ENCODE data around the gene TNPO1.

TNPO1 gene

DNA sequence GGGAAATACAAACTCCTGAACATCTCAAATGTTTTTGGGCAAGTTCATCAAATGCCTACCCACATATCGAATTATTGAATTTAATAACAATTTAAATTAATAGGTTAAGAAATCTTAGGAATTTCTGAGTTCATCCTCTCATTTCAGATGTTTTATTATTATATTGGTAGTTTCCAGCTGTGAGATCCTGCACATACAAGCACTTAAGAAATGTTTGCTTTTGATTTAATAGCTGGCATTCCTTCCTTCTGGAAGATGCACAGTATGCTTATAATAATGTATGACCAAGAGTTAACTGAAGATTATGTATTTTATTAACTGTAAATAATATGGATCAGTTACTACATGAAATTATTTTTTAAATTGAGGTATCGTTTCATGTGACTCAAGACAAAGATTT is 13.9 kb downstream of the TNPO1 start:
- no peak for DNase-seq (ENCODE audit: low spot score)
- TF ChIP-seq, protein P1, sequence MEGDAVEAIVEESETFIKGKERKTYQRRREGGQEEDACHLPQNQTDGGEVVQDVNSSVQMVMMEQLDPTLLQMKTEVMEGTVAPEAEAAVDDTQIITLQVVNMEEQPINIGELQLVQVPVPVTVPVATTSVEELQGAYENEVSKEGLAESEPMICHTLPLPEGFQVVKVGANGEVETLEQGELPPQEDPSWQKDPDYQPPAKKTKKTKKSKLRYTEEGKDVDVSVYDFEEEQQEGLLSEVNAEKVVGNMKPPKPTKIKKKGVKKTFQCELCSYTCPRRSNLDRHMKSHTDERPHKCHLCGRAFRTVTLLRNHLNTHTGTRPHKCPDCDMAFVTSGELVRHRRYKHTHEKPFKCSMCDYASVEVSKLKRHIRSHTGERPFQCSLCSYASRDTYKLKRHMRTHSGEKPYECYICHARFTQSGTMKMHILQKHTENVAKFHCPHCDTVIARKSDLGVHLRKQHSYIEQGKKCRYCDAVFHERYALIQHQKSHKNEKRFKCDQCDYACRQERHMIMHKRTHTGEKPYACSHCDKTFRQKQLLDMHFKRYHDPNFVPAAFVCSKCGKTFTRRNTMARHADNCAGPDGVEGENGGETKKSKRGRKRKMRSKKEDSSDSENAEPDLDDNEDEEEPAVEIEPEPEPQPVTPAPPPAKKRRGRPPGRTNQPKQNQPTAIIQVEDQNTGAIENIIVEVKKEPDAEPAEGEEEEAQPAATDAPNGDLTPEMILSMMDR (IDR thresholded peaks at IDR 0.05; ENCODE audit: extremely low read depth, insufficient read depth, missing control alignments): no peak
- in situ Hi-C loops (cut with MboI; ENCODE audit: low pct_unique_long_range_greater_than_20kb, low sequenced_read_pairs, unreplicated experiment): no loop called here

DNA sequence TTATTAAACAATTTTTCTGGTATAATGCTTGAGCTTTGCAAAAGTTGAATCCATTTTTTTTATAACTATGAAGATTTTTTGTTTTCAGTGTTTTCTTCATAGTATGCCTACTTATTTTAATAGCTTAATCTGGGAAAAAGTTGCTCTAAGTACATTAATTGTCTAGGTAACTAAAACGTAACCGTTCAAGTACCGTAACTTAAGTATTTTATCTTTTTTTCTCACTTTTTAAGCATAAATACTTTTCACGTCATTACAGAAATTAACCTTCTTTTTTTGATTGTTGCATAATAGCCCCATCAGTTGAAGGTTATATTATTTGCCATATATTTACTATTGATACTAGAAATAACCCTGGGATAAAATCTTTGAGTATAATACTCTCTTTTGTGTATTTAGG is 15.2 kb downstream of the TNPO1 start:
- in situ Hi-C loops (cut with MboI; ENCODE audit: low pct_unique_long_range_greater_than_20kb, low sequenced_read_pairs, unreplicated experiment): no loop called here
- TF ChIP-seq, protein P1 (IDR thresholded peaks at IDR 0.05; ENCODE audit: extremely low read depth, insufficient read depth, missing control alignments): no peak
- no peak for DNase-seq (ENCODE audit: low spot score)

DNA sequence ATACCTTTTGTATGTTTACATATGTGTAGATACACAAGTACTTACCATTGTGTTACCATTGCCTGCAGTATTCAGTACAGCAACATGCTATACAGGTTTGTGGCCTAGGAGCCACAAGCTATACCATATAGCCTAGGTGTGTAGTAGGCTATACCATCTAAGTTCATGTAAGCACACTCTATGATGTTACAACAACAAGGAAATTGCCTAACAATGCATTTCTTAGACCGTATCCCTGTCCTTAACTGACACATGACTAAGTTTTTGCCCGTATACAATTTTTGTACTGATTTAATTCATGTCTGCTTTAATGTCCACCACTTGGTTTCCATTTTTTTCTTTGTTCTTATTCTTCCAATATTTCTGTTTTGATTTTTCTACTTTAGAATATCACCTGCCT is 18.5 kb downstream of the TNPO1 start:
- TF ChIP-seq, protein P1 (IDR thresholded peaks at IDR 0.05; ENCODE audit: extremely low read depth, insufficient read depth, missing control alignments): no peak
- no peak for DNase-seq (ENCODE audit: low spot score)
- in situ Hi-C loops (cut with MboI; ENCODE audit: low pct_unique_long_range_greater_than_20kb, low sequenced_read_pairs, unreplicated experiment): no loop called here

DNA sequence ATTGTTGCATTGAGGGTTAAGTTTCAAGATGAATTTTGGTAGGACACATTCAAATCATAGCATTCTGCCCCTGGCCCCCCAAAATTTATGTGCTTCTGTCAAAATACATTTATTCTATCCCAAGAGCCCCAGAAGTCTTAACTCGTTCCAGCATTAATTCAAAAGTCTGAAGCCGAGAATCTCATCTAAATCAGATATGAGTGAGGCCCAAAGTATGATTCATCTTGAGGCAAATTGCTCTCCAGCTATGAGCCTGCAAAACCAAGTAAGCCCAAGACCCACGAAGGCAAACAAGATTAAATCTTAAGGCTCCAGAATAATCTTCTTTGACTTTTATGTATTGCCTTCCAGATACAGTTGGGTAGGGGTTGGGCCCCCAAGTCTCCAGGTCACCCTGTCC is 19.2 kb downstream of the TNPO1 start:
- in situ Hi-C loops (cut with MboI; ENCODE audit: low pct_unique_long_range_greater_than_20kb, low sequenced_read_pairs, unreplicated experiment): no loop called here
- TF ChIP-seq, protein P1 (IDR thresholded peaks at IDR 0.05; ENCODE audit: extremely low read depth, insufficient read depth, missing control alignments): no peak
- DNase-seq (ENCODE audit: low spot score): no peak

DNA sequence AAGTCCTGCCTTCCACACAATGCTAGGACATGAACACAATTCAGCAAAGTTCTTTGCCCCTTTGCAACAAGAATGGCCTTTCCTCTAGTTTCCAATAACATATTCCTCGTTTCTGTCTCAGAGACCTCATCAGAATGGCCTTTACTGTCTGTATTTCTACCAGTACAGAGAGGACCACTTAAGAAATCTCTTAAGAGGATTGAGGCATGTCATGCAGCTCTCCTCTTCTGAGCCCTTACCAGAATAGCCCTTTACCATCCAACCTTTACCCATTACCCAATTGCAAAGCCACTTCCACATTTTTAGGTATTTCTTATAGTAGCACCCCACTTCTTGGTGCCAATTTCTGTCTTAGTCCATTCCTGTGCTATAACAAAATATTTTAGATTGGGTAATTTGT is 20.3 kb downstream of the TNPO1 start:
- TF ChIP-seq, protein P1 (IDR thresholded peaks at IDR 0.05; ENCODE audit: extremely low read depth, insufficient read depth, missing control alignments): no peak
- in situ Hi-C loops (cut with MboI; ENCODE audit: low pct_unique_long_range_greater_than_20kb, low sequenced_read_pairs, unreplicated experiment): no loop called here
- no peak for DNase-seq (ENCODE audit: low spot score)

DNA sequence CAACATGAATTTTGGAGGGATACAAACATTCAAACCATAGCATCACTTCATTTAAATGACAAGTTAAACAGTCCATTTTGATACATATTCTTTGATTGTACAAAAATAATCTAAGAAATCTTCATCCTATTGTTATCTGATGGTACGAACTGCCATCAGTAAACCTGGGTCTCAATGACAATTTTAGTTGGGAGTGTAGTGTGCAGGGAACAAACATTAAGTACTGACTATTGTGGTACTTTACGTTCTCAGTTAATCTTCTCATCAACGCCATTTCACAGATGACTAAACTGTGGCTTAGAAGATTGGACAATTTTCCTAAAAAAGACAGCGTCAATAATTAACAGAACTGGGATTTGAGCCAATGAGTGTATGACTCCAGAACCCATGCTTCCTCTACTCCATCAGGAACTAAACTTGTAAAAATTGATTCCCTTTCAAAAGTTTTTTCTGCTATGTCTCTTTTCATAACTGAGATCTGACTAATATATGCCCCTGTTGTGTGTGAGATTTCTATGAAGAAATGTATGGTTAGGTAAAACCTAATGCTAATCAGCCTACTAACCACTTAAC is 21.1 kb downstream of the TNPO1 start:
- in situ Hi-C loops (cut with MboI; ENCODE audit: low pct_unique_long_range_greater_than_20kb, low sequenced_read_pairs, unreplicated experiment): no loop called here
- no peak for DNase-seq (ENCODE audit: low spot score)
- TF ChIP-seq, protein P1 (IDR thresholded peaks at IDR 0.05; ENCODE audit: extremely low read depth, insufficient read depth, missing control alignments): no peak

DNA sequence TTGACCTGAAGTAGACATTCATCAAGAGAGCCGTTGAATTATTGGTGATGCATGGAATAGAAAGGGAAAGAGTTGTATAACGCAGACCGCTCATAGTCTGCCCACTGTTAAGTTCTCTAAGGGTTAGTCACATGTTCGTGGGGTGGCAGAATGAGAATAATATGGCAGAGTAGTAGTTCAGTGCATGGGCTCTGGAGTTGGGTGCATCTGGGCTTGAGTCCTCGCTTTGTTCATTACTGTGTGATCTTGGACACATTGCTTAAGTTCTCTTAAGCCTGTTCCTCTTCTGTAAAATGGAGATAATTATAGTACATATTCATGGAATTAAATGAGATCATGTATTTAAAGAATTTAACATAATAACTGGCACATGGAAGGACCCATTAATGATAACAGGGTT is 23.6 kb downstream of the TNPO1 start:
- in situ Hi-C loops (cut with MboI; ENCODE audit: low pct_unique_long_range_greater_than_20kb, low sequenced_read_pairs, unreplicated experiment): no loop called here
- no peak for DNase-seq (ENCODE audit: low spot score)
- TF ChIP-seq, protein P1 (IDR thresholded peaks at IDR 0.05; ENCODE audit: extremely low read depth, insufficient read depth, missing control alignments): no peak

Measured in GM13977 (cell line).